GM12873 (cell line): Measurements from ENCODE around the gene HSPA4.

ENCODE experiments used
- CTCF ChIP-seq: IDR thresholded peaks from 2 replicates; pipeline ENCODE4 v1.5.1; 2012; ENCODE audit warnings: low read depth, mild to moderate bottlenecking, moderate library complexity, low read length, control low read depth; ENCODE audit not compliant: insufficient read depth; ENCODE audit errors: missing control alignments

HSPA4 gene

GRCh38 chr5:133088064-133088463 is 36.3 kb downstream of the HSPA4 start:
- TF ChIP-seq CTCF, result no peak

GRCh38 chr5:133091034-133091433 is 39.2 kb downstream of the HSPA4 start:
- no peak for TF ChIP-seq CTCF

GRCh38 chr5:133106343-133106742 is 54.5 kb downstream of the HSPA4 start:
- TF ChIP-seq CTCF, result no peak

- TF ChIP-seq CTCF, result no peak
Observed at GRCh38 chr5:133106761-133107572, 55.2 kb downstream of the HSPA4 start.

GRCh38 chr5:133108481-133108921 is 56.7 kb downstream of the HSPA4 start:
- TF ChIP-seq CTCF, result no peak

GRCh38 chr5:133109655-133110483 is 58.1 kb downstream of the HSPA4 start:
- no peak for TF ChIP-seq CTCF

- no peak for TF ChIP-seq CTCF
Observed at GRCh38 chr5:133110709-133111108, 58.9 kb downstream of the HSPA4 start.
